Measurements from ENCODE around the gene APOBEC4.

DNA sequence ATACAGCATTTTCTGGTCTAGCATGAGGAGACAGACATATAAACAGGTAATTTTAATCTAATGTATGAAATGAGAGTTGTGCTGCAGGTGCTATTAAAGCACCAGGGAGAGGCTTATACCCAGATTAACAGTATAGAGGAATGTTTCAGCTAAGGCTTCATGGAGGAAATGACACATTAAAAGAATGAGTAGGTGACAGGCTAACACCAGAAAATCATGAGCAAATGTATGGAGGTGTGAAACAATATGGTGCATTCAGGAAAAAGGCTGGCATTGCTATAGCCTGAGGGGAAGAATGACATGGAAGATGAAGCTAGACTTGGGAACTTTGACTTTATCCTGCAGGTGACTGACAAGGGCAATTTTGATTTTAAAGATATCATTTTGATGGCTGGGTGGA is 24.6 kb downstream of the APOBEC4 start:
- TF ChIP-seq CEBPB (IDR thresholded peaks at IDR 0.05; ENCODE audit: low read depth, low read length) (no peak), EZH2 (IDR thresholded peaks at IDR 0.05; ENCODE audit: low read depth, low read length, severe bottlenecking) (no peak), CTCF (IDR thresholded peaks at IDR 0.05; ENCODE audit: control extremely low read depth in 1 of 3, insufficient read depth in 1 of 3, low read depth in 1 of 3, low read length in 3 of 3) (no peak)
